HG02610 (cell line): ENCODE results near the gene IFT81.

Experiments
- ATAC-seq: cut with Tn5 transposase; IDR thresholded peaks from one replicate; pipeline ENCODE4 v1.9.1; 2021; ENCODE audit warnings: mild to moderate bottlenecking, moderate library complexity; ENCODE audit not compliant: unreplicated experiment

IFT81 gene

DNA sequence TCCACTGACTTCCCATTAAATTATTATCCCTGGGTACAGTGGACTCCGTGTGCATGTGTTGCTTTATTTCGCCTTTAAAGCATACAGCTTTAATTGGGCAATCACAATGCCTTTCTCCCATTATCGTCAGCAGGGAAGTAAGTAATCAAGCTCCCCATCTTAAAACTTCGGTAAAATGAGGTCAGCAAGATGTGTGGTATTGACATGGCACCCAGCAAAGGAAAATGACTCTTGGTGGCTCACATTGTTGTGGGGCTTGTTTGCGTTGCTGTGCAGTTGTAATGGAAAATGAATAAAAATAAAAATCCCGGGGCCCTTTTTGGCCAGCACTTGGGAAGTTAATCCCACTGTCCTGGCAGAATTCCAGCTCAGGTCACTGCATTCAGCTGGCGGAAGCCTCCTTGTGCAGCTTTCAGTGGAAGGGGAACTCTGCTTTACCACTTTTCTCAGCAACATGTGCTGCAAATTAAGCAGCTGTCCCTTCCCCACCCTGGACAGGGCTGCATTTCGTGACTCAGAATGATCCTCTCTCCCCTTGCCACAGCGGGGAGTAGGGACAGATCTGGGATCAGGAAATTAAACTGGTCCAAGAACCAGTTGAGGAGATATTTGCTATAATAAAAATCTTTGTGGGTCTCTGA lies 142.9 kb downstream of the IFT81 start:
- ATAC-seq, result no peak
